Neural cell (in vitro differentiated cells): Measurements from ENCODE around the gene NDUFAB1. TPM values are rescaled to one million over a fixed set of nuclear protein-coding genes. Genes with fewer than 3 reads are reported as not detected.

Experiments used
- H2AFZ ChIP-seq: fragments of 200-600, 300-800 bp; sonication (generic), shearing (Covaris generic); 2 replicates; pipeline ENCODE4 v1.6.0; 2014; ENCODE audit warnings: low read depth, mild to moderate bottlenecking, antibody characterized with exemption, low read length, moderate library complexity
- H3F3A ChIP-seq: fragments of 200-600 bp; shearing (Covaris generic); 2 replicates; pipeline ENCODE4 v1.6.1; 2016; ENCODE audit warnings: mild to moderate bottlenecking, moderate library complexity, mixed read lengths, antibody characterized with exemption, low read length; ENCODE audit not compliant: insufficient read depth, poor library complexity, severe bottlenecking
- H3K27ac ChIP-seq: fragments of 200-600, 300-800 bp; sonication (generic), shearing (Covaris generic); 2 replicates; pipeline ENCODE4 v1.5.1; 2014; ENCODE audit warnings: mild to moderate bottlenecking, low read length, moderate library complexity
- H3K27me3 ChIP-seq: fragments of 300-800, 200-600 bp; sonication (generic), shearing (Covaris generic); 2 replicates; pipeline ENCODE4 v1.6.0; 2014; ENCODE audit warnings: mild to moderate bottlenecking, low read depth, low read length, moderate library complexity; ENCODE audit not compliant: insufficient read depth
- H3K36me3 ChIP-seq: fragments of 300-800, 200-600 bp; sonication (generic), shearing (Covaris generic); 2 replicates; pipeline ENCODE4 v1.5.1; 2014; ENCODE audit warnings: mild to moderate bottlenecking, antibody characterized with exemption, low read length, moderate library complexity; ENCODE audit not compliant: insufficient read depth
- H3K4me2 ChIP-seq: fragments of 300-800, 200-600 bp; sonication (generic), shearing (Covaris generic); 2 replicates; pipeline ENCODE4 v1.6.0; 2014; ENCODE audit warnings: mild to moderate bottlenecking, low read length
- H3K4me3 ChIP-seq: fragments of 300-800, 200-600 bp; sonication (generic), shearing (Covaris generic); 2 replicates; pipeline ENCODE4 v1.5.1; 2014; ENCODE audit warnings: mild to moderate bottlenecking, low read length, moderate library complexity
- H3K79me2 ChIP-seq: fragments of 200-600 bp; shearing (Covaris generic); replicated peaks from 2 replicates; pipeline ENCODE4 v1.6.0; 2014; ENCODE audit warnings: mild to moderate bottlenecking, low read length, moderate library complexity; ENCODE audit not compliant: insufficient read depth
- H3K9ac ChIP-seq: fragments of 300-800, 200-600 bp; sonication (generic), shearing (Covaris generic); 2 replicates; pipeline ENCODE4 v1.6.1; 2016; ENCODE audit warnings: mild to moderate bottlenecking, low read length, mixed read lengths
- H3K9me2 ChIP-seq: fragments of 200-600 bp; shearing (Covaris generic); 2 replicates; pipeline ENCODE4 v1.6.1; 2016; ENCODE audit warnings: mild to moderate bottlenecking, low read length, mixed read lengths; ENCODE audit not compliant: insufficient read depth
- H3K9me3 ChIP-seq: fragments of 200-600, 300-800 bp; sonication (generic), shearing (Covaris generic); 2 replicates; pipeline ENCODE4 v1.6.1; 2016; ENCODE audit warnings: mild to moderate bottlenecking, mixed run types, low read length, moderate library complexity, mixed read lengths
- H4K20me1 ChIP-seq: fragments of 200-600 bp; shearing (Covaris generic); 2 replicates; pipeline ENCODE4 v1.6.1; 2016; ENCODE audit warnings: mild to moderate bottlenecking, mixed run types; ENCODE audit not compliant: insufficient read depth
- EP300 ChIP-seq: fragments of 450-650 bp; conservative IDR thresholded peaks from 2 replicates; pipeline ENCODE4 v1.6.1; 2014; ENCODE audit warnings: antibody characterized with exemption, mild to moderate bottlenecking, moderate library complexity; ENCODE audit not compliant: poor library complexity, severe bottlenecking
- EZH2 ChIP-seq: fragments of 200-600, 300-800 bp; shearing (Covaris generic), sonication (generic); IDR thresholded peaks from 2 replicates; pipeline ENCODE4 v1.6.1; 2014; ENCODE audit warnings: antibody characterized with exemption, low read length, borderline replicate concordance, mild to moderate bottlenecking; ENCODE audit not compliant: insufficient read depth, poor library complexity, severe bottlenecking
- MXI1 ChIP-seq: fragments of 450-650 bp; conservative IDR thresholded peaks from 2 replicates; pipeline ENCODE4 v1.6.1; 2014; ENCODE audit warnings: antibody characterized with exemption, mild to moderate bottlenecking; ENCODE audit not compliant: poor library complexity, severe bottlenecking
- POLR2AphosphoS5 ChIP-seq: IDR thresholded peaks from 2 replicates; pipeline ENCODE4 v1.6.1; 2012
- RAD21 ChIP-seq: fragments of 450-650 bp; conservative IDR thresholded peaks from 2 replicates; pipeline ENCODE4 v1.6.1; 2014; ENCODE audit warnings: antibody characterized with exemption, mild to moderate bottlenecking, moderate library complexity
- SMC3 ChIP-seq: fragments of 450-650 bp; conservative IDR thresholded peaks from 2 replicates; pipeline ENCODE4 v1.6.1; 2014; ENCODE audit warnings: antibody characterized with exemption, mild to moderate bottlenecking, moderate library complexity; ENCODE audit not compliant: poor library complexity
- TAF1 ChIP-seq: IDR thresholded peaks from 2 replicates; pipeline ENCODE4 v1.6.1; 2012; ENCODE audit warnings: low read depth
- polyA plus RNA-seq: library from polyadenylated mRNA; depleted of rRNA; stranded (reverse); fragments of >200 nt; gene quantifications from 2 replicates; pipeline ENCODE4 v1.2.3, GENCODE V29; 2014
- TF ChIP-seq, protein P1 (sequence below): fragments of 450-650 bp; IDR thresholded peaks from 2 replicates; pipeline ENCODE4 v1.5.1; 2014; ENCODE audit warnings: antibody characterized with exemption, mild to moderate bottlenecking, moderate library complexity; ENCODE audit not compliant: poor library complexity, severe bottlenecking
- TF ChIP-seq, protein P2 (sequence below): IDR thresholded peaks from 2 replicates; pipeline ENCODE4 v1.6.1; 2012; ENCODE audit warnings: borderline replicate concordance

NDUFAB1 gene
- polyA plus RNA-seq, 1 donor from 2014 or later, result 492 TPM

DNA sequence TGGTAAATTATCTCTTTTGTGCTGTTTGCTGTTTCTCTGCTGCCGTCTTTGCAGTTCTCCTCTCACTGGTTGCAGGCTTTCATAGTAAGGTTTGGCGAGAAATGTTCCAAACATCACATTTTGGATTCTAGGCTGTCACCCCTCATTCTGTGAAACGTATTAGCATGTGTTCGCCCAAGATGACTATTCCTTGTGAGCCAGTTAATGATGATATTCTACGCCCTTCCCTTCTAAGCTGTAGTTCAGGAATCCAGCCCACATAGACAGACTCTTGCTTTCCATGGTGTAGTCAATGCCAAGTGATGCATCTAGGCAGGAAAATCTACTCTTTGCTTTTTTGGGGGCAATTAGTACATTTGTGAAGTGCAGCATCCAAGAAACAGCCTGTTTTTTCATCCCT lies 24.2 kb downstream of the NDUFAB1 start:
- TF ChIP-seq, protein P1, sequence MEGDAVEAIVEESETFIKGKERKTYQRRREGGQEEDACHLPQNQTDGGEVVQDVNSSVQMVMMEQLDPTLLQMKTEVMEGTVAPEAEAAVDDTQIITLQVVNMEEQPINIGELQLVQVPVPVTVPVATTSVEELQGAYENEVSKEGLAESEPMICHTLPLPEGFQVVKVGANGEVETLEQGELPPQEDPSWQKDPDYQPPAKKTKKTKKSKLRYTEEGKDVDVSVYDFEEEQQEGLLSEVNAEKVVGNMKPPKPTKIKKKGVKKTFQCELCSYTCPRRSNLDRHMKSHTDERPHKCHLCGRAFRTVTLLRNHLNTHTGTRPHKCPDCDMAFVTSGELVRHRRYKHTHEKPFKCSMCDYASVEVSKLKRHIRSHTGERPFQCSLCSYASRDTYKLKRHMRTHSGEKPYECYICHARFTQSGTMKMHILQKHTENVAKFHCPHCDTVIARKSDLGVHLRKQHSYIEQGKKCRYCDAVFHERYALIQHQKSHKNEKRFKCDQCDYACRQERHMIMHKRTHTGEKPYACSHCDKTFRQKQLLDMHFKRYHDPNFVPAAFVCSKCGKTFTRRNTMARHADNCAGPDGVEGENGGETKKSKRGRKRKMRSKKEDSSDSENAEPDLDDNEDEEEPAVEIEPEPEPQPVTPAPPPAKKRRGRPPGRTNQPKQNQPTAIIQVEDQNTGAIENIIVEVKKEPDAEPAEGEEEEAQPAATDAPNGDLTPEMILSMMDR, result no peak
- TF ChIP-seq RAD21 (no peak), EP300 (no peak), POLR2AphosphoS5 (no peak), SMC3 (no peak), EZH2 (no peak), TAF1 (no peak), MXI1 (no peak)
- TF ChIP-seq, protein P2, sequence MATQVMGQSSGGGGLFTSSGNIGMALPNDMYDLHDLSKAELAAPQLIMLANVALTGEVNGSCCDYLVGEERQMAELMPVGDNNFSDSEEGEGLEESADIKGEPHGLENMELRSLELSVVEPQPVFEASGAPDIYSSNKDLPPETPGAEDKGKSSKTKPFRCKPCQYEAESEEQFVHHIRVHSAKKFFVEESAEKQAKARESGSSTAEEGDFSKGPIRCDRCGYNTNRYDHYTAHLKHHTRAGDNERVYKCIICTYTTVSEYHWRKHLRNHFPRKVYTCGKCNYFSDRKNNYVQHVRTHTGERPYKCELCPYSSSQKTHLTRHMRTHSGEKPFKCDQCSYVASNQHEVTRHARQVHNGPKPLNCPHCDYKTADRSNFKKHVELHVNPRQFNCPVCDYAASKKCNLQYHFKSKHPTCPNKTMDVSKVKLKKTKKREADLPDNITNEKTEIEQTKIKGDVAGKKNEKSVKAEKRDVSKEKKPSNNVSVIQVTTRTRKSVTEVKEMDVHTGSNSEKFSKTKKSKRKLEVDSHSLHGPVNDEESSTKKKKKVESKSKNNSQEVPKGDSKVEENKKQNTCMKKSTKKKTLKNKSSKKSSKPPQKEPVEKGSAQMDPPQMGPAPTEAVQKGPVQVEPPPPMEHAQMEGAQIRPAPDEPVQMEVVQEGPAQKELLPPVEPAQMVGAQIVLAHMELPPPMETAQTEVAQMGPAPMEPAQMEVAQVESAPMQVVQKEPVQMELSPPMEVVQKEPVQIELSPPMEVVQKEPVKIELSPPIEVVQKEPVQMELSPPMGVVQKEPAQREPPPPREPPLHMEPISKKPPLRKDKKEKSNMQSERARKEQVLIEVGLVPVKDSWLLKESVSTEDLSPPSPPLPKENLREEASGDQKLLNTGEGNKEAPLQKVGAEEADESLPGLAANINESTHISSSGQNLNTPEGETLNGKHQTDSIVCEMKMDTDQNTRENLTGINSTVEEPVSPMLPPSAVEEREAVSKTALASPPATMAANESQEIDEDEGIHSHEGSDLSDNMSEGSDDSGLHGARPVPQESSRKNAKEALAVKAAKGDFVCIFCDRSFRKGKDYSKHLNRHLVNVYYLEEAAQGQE, result no peak
- Histone ChIP-seq H3K9ac (no peak overlapping the region), H3K36me3 (no peaks in the 10 kb centered on the region), H3K4me3 (no peak overlapping the region), H4K20me1 (no peaks in the 10 kb centered on the region), H3K9me2 (no peaks in the 10 kb centered on the region), H3K27me3 (no peaks in the 10 kb centered on the region), H3K9me3 (no peaks in the 10 kb centered on the region), H3K79me2 (no peaks in the 10 kb centered on the region), H3K27ac (no peak overlapping the region), H3F3A (no peaks in the 10 kb centered on the region), H2AFZ (no peak overlapping the region), H3K4me2 (no peak overlapping the region)

DNA sequence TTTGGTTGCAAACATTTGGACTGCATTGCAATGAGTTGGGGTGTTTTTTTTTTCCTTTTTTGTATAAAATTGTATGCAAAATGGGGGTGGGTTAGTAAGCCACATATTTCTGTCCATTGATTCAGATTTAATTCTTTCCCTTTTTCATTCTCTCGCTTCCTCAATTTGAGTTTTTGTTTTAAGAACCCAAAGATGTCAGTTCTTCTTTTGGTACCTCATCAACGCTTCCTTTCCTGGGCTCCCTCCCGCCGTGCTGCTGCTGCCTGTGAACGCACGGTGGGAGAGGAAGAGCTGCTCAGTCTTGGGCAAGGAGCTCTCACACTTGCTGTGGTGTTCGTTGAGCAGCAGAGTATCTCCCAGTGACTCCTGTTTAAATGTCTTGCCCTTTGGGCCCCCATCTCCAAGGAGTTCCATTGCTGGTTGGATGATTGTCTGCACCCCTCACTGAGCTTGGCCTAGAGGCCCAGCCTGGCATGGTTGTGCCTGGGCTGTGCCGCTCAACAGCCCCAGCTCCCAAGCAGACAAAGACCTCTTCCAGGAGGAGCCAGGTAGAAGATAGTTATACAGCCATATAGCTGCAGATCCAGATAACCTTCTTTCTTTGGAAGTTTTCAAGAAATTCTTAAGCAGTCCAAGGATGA lies 25.0 kb downstream of the NDUFAB1 start:
- no peak overlapping the region for H3K27ac ChIP-seq

More for the DNA sequence above, 25.0 kb downstream of the NDUFAB1 start:
- Histone ChIP-seq H3K27me3 (no peaks in the 10 kb centered on the region), H3K36me3 (no peaks in the 10 kb centered on the region), H3K9me3 (no peaks in the 10 kb centered on the region), H3K4me3 (no peak overlapping the region), H3K9ac (no peak overlapping the region), H3K9me2 (no peaks in the 10 kb centered on the region), H2AFZ (no peak overlapping the region), H4K20me1 (no peaks in the 10 kb centered on the region), H3K79me2 (no peaks in the 10 kb centered on the region), H3K4me2 (no peak overlapping the region), H3F3A (no peaks in the 10 kb centered on the region)
- TF ChIP-seq POLR2AphosphoS5, result no peak
- no peak for TF ChIP-seq TAF1
- TF ChIP-seq, protein P2, result no peak
- TF ChIP-seq SMC3, result no peak
